MCF 10A (cell line): ENCODE data around the gene MEX3A. TPM values are rescaled to one million over a fixed set of nuclear protein-coding genes. Genes with fewer than 3 reads are reported as not detected.

Source experiments
- BruUV-seq: library from RNA; stranded (reverse); fragments of 400-500 nt; replicated peaks from 2 replicates; lab custom pipeline; 2021; lab: Mats Ljungman, UMichigan
- CTCF ChIA-PET: fragments of 300-600 bp; sonication (Branson Sonifier 250); formaldehyde crosslinking; extraction: SDS; loops from one replicate; lab custom pipeline; 2021; ENCODE audit warnings: antibody characterized with exemption, inconsistent platforms; lab: Yijun Ruan, JAX
- POLR2A ChIA-PET: fragments of 300-600, 350-650 bp; sonication (Branson Sonifier 250); formaldehyde crosslinking; extraction: SDS; loops from one replicate; lab custom pipeline; 2020; ENCODE audit warnings: antibody characterized with exemption, inconsistent platforms; lab: Yijun Ruan, JAX
- DNase-seq: peaks from one replicate; pipeline ENCODE4 v3.0.0-alpha.2; 2018; ENCODE audit not compliant: unreplicated experiment
- H3K27ac Mint-ChIP-seq: one replicate; pipeline ENCODE4 v1.8.0; 2022; ENCODE audit warnings: mild to moderate bottlenecking, low read depth, mixed read lengths; ENCODE audit not compliant: unreplicated experiment
- H3K27me3 Mint-ChIP-seq: one replicate; pipeline ENCODE4 v1.8.0; 2022; ENCODE audit warnings: mixed read lengths; ENCODE audit not compliant: insufficient read depth, unreplicated experiment
- H3K36me3 Mint-ChIP-seq: one replicate; pipeline ENCODE4 v1.8.0; 2022; ENCODE audit warnings: mild to moderate bottlenecking, moderate library complexity, mixed read lengths; ENCODE audit not compliant: insufficient read depth, unreplicated experiment
- H3K4me1 Mint-ChIP-seq: one replicate; pipeline ENCODE4 v1.8.0; 2022; ENCODE audit warnings: mixed read lengths; ENCODE audit not compliant: insufficient read depth, unreplicated experiment
- H3K4me3 Mint-ChIP-seq: one replicate; pipeline ENCODE4 v1.8.0; 2022; ENCODE audit warnings: mild to moderate bottlenecking, moderate library complexity, mixed read lengths; ENCODE audit not compliant: unreplicated experiment
- H3K9me3 Mint-ChIP-seq: one replicate; pipeline ENCODE4 v1.8.0; 2022; ENCODE audit warnings: mixed read lengths; ENCODE audit not compliant: unreplicated experiment
- intact Hi-C: fragments of 100-400 bp; cut with micrococcal nuclease; formaldehyde crosslinking; loops from 2 replicates; pipeline ENCODE4 v1.14.1; 2022
- total RNA-seq: library from RNA; stranded (reverse); gene quantifications from 2 replicates; pipeline ENCODE4 v1.2.3, GENCODE V29; 2022
- TF ChIP-seq, protein P1 (sequence below): fragments of 200-600 bp; IDR thresholded peaks from one replicate; pipeline ENCODE4 v1.8.0; 2022; ENCODE audit warnings: antibody characterized with exemption, mild to moderate bottlenecking; ENCODE audit not compliant: unreplicated experiment

MEX3A gene
- total RNA-seq, 1 experiment from 2014 or later: 0.91 TPM

GRCh38 chr1:156104861-156105832, 22.9 kb upstream of the MEX3A start:
- BruUV-seq: no TSS peak
- CTCF ChIA-PET: interaction anchor here (0.6 to 26.9 kb wide), 3 partner anchors 14 to 168 kb away, joined by 3 to 1892 read pairs (median 234); partner anchors contain the start of genes LMNA and SEMA4A
- intact Hi-C loops: loop anchor here (1.0 kb wide), 1 partner anchor 21 kb away; no protein-coding TSS in a partner anchor

DNA sequence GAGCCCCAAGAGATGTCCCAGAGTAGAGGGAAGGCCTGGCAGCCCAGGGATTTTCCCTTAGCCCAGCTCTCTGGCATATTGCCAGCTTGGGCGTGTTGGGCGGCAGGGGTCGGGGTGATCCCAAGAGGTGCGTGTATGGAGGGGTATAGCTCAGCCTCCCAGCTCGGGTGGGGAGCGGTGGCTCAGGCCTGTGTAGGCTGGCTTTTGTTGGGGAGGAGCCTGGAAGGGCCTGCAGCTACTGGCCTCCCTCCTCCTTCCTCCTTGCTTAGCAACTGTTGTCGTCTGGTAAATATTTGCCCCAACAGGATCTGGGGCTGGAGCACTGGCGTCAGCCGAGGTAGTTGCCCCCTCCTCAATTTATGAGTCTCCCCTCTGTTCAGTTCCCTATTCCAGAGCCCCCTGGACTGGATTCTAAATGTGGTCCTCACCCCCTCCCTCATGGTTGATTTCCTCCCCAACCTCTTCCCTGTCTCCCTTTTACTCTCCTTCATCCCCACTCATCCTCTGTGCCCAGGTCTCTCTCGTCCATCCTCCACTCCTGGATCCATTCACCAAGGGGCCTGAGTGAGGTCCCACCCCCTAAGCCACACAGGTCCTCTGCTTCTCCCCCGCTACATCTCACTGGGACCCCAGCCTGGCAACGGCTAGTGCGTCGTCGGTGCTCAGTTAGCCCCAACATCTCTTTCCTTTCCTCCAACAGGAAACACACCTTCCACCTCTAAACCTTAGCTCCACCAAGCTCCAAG, 22.0 kb upstream of the MEX3A start:
- no TSS peak for BruUV-seq
- ChIA-PET CTCF (interaction anchor here (0.5 to 26.9 kb wide), 5 partner anchors 13 to 167 kb away, joined by 3 to 1892 read pairs (median 5); partner anchors contain the start of genes LMNA and SEMA4A), POLR2A (interaction anchor here (0.8 to 28.2 kb wide), 6 partner anchors 19 to 172 kb away, joined by 3 to 960 read pairs (median 3); partner anchors contain the start of genes LMNA and PMF1)

More at GRCh38 chr1:156104861-156105832, 22.9 kb upstream of the MEX3A start:
- Mint-ChIP-seq H3K4me1 (peaks cover 74% of the 10 kb centered on the region), H3K27me3 (no peaks in the 10 kb centered on the region), H3K4me3 (peak overlapping the region; percentile 62), H3K36me3 (peaks cover 7% of the 10 kb centered on the region), H3K27ac (peak overlapping the region; percentile 91), H3K9me3 (no peaks in the 10 kb centered on the region)
- POLR2A ChIA-PET: interaction anchor here (1.1 to 28.2 kb wide), 5 partner anchors 9 to 170 kb away, joined by 3 to 960 read pairs (median 16); partner anchors contain the start of genes LMNA and PMF1
- no peak for DNase-seq
- TF ChIP-seq, protein P1, sequence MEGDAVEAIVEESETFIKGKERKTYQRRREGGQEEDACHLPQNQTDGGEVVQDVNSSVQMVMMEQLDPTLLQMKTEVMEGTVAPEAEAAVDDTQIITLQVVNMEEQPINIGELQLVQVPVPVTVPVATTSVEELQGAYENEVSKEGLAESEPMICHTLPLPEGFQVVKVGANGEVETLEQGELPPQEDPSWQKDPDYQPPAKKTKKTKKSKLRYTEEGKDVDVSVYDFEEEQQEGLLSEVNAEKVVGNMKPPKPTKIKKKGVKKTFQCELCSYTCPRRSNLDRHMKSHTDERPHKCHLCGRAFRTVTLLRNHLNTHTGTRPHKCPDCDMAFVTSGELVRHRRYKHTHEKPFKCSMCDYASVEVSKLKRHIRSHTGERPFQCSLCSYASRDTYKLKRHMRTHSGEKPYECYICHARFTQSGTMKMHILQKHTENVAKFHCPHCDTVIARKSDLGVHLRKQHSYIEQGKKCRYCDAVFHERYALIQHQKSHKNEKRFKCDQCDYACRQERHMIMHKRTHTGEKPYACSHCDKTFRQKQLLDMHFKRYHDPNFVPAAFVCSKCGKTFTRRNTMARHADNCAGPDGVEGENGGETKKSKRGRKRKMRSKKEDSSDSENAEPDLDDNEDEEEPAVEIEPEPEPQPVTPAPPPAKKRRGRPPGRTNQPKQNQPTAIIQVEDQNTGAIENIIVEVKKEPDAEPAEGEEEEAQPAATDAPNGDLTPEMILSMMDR: no peak

DNA sequence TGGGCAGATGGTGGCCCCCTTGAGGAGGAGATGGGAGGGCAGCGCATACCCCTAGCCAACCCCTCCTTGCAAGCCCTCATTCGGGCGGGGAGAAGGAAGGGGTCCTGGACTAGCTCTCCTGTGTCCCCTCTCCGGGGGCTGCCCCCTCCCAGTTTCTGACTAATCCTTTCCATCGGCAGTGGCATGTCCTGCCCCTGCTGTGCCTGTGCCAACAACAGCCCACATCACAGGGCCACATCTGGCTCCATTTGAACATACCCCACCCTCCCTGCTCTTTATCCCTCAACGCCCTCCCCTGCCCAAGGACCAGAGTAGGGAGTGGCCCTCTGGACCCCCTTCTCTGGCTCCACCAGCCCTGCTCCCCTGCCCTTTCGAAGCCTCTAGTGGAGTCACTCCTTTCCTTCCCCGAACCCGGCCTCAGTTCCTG, 21.3 kb upstream of the MEX3A start:
- H3K27me3 Mint-ChIP-seq: no peaks in the 10 kb centered on the region
- peak overlapping the region; percentile 91 for H3K27ac Mint-ChIP-seq
- ChIA-PET POLR2A (interaction anchor here (0.9 to 28.2 kb wide), 4 partner anchors 20 to 171 kb away, joined by 3 to 960 read pairs (median 3); partner anchors contain the start of genes LMNA and PMF1), CTCF (interaction anchor here (0.6 to 26.9 kb wide), 4 partner anchors 12 to 124 kb away, joined by 3 to 1892 read pairs (median 120); partner anchors contain the start of genes LMNA and SEMA4A)
- peaks cover 7% of the 10 kb centered on the region for H3K36me3 Mint-ChIP-seq
- peaks cover 66% of the 10 kb centered on the region for H3K4me1 Mint-ChIP-seq
- DNase-seq: peak; percentile 51
- no peaks in the 10 kb centered on the region for H3K9me3 Mint-ChIP-seq
- no TSS peak for BruUV-seq
- intact Hi-C loops: no loop called here
- TF ChIP-seq, protein P1: no peak
- peak overlapping the region; percentile 9 for H3K4me3 Mint-ChIP-seq

More for the DNA sequence above, 22.0 kb upstream of the MEX3A start:
- intact Hi-C loops: loop anchor here (1.0 kb wide), 1 partner anchor 22 kb away; no protein-coding TSS in a partner anchor
- Mint-ChIP-seq H3K4me1 (peaks cover 73% of the 10 kb centered on the region), H3K9me3 (no peaks in the 10 kb centered on the region), H3K27ac (peak overlapping the region; percentile 91), H3K4me3 (peak overlapping the region; percentile 9), H3K27me3 (no peaks in the 10 kb centered on the region), H3K36me3 (peaks cover 7% of the 10 kb centered on the region)
- DNase-seq: peak; percentile 94
- TF ChIP-seq, protein P1: no peak
